Inflammatory macrophage treated with lipopolysaccharide for 1 hour (primary cell): Measurements from ENCODE around the gene FAM25G.
"Not testable (repeated sequence)": the region's sequence is repeated elsewhere in the genome, so short reads cannot be mapped to it uniquely, and the experiment has no call there.

ENCODE experiments used
- DNase-seq, 2 donors: peaks; one replicate each; pipeline ENCODE4 v3.0.0-alpha.2; 2020 to 2022

The FAM25G gene

GRCh38 chr10:47491600-47491999, at the start of gene FAM25G:
Gene FAM25G (minus strand): TSS chr10:47491700. CDS start chr10:47491674, 26 bp downstream.
- not testable (repeated sequence) for DNase-seq

- DNase-seq, result not testable (repeated sequence)
Measured at GRCh38 chr10:47536430-47536829, 44.9 kb upstream of the FAM25G start.

GRCh38 chr10:47523475-47523874, 32.0 kb upstream of the FAM25G start, which contains the start of gene AGAP9:
Gene AGAP9 (minus strand): TSS chr10:47523638. CDS start chr10:47523526, 112 bp downstream.
- DNase-seq, result not testable (repeated sequence)

GRCh38 chr10:47502313-47502712, 10.8 kb upstream of the FAM25G start:
- DNase-seq, result not testable (repeated sequence)

GRCh38 chr10:47494226-47494625, 2.7 kb upstream of the FAM25G start:
- not testable (repeated sequence) for DNase-seq

GRCh38 chr10:47489630-47490029, 1.9 kb downstream of the FAM25G start:
- DNase-seq, result not testable (repeated sequence)

GRCh38 chr10:47485943-47486342, 5.6 kb downstream of the FAM25G start:
- not testable (repeated sequence) for DNase-seq

GRCh38 chr10:47484786-47485185, 6.7 kb downstream of the FAM25G start:
- DNase-seq, result not testable (repeated sequence)

GRCh38 chr10:47483923-47484322, 7.6 kb downstream of the FAM25G start, which contains the start of gene ANXA8:
Gene ANXA8 (minus strand): TSS chr10:47484115. CDS start chr10:47483933, 182 bp downstream.
- not testable (repeated sequence) for DNase-seq

- not testable (repeated sequence) for DNase-seq
Measured at GRCh38 chr10:47482367-47482766, 9.1 kb downstream of the FAM25G start.

- DNase-seq, result not testable (repeated sequence)
Measured at GRCh38 chr10:47481768-47482181, 9.7 kb downstream of the FAM25G start.

- not testable (repeated sequence) for DNase-seq
Measured at GRCh38 chr10:47481182-47481766, 10.2 kb downstream of the FAM25G start.

- DNase-seq, result not testable (repeated sequence)
Measured at GRCh38 chr10:47480133-47480532, 11.4 kb downstream of the FAM25G start.

GRCh38 chr10:47478114-47478513, 13.4 kb downstream of the FAM25G start:
- not testable (repeated sequence) for DNase-seq

GRCh38 chr10:47477078-47477477, 14.4 kb downstream of the FAM25G start:
- not testable (repeated sequence) for DNase-seq

- DNase-seq, result not testable (repeated sequence)
Measured at GRCh38 chr10:47475101-47475500, 16.4 kb downstream of the FAM25G start.

GRCh38 chr10:47473516-47473915, 18.0 kb downstream of the FAM25G start:
- DNase-seq, result not testable (repeated sequence)

GRCh38 chr10:47472647-47473046, 18.9 kb downstream of the FAM25G start:
- not testable (repeated sequence) for DNase-seq

- DNase-seq, result not testable (repeated sequence)
Measured at GRCh38 chr10:47472072-47472471, 19.4 kb downstream of the FAM25G start.

GRCh38 chr10:47468731-47469528, 22.6 kb downstream of the FAM25G start:
- not testable (repeated sequence) for DNase-seq

- not testable (repeated sequence) for DNase-seq
Measured at GRCh38 chr10:47467957-47468356, 23.5 kb downstream of the FAM25G start.

- DNase-seq, result not testable (repeated sequence)
Measured at GRCh38 chr10:47467458-47467857, 24.0 kb downstream of the FAM25G start.

- not testable (repeated sequence) for DNase-seq
Measured at GRCh38 chr10:47465216-47465917, 26.1 kb downstream of the FAM25G start.
